ENCODE results near the gene AR. TPM values are rescaled to one million over a fixed set of nuclear protein-coding genes. Genes with fewer than 3 reads are reported as not detected.
A peak's percentile ranks its signal among the peaks of the same experiment; 100 is the strongest.

The AR gene
- total and polyA plus RNA-seq, 2 donors (not counting 3 experiments of a cell fraction or from before 2014, with no cell fraction given) = 9.3 to 16.0 TPM

DNA sequence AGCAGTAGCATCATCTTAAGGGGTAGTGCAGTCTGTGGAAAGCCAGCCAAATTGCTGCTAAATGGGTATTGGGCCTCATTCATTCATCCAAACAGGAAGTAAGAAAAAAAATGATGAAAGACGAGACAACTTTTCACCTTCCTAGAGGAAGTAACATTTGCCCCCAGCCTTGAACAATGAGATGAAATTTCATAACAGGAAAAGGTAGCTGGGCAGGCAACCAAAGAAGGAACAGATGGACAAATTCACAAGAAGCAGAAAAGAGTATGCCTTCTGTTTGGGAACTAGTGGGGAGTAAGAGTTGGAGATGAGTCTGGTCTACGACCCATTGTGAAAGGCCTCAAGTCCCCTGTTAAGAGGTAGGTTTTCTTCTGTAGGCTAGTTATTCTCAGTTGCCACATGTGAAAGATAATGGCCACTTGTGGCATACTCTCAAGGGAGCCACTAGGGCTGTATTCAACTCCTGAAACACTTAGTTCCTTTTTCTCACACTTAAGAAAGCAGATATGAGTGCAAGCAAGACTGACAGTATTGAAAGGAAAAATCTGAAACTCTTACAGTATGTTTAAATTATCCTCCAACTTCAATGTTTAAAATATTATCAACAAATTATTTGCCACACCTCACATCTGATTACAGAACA is 190.4 kb downstream of the AR start:
- Histone ChIP-seq H4K20me1 (replicated peaks; ENCODE audit: control insufficient read depth, extremely low read depth, insufficient read depth, low read length) (no peaks in the 10 kb centered on the region), H3K4me3 (replicated peaks in 1 of 3; ENCODE audit: insufficient read depth in 1 of 3, low read depth in 1 of 3, low read length in 3 of 3) (no peak overlapping the region), H3K9me3 (replicated peaks; ENCODE audit: control insufficient read depth, insufficient read depth, low read length) (no peaks in the 10 kb centered on the region), H3K9ac (replicated peaks; ENCODE audit: extremely low read depth, insufficient read depth, low read length) (no peak overlapping the region), H3K36me3 (ENCODE audit: control insufficient read depth in 2 of 2, extremely low read depth in 1 of 2, insufficient read depth in 2 of 2, low read length in 2 of 2) (no peaks in the 10 kb centered on the region), H2AFZ (ENCODE audit: low read depth, low read length) (no peak overlapping the region), H3K79me2 (ENCODE audit: control insufficient read depth, insufficient read depth, low read length) (no peaks in the 10 kb centered on the region), H3K27me3 (ENCODE audit: control insufficient read depth in 2 of 2, insufficient read depth in 2 of 2, low read length in 2 of 2) (no peaks in the 10 kb centered on the region), H3K9me1 (replicated peaks; ENCODE audit: control insufficient read depth, extremely low read depth, insufficient read depth, low read length) (no peaks in the 10 kb centered on the region), H3K4me2 (ENCODE audit: insufficient read depth, low read length) (no peak overlapping the region), H3K4me1 (ENCODE audit: control insufficient read depth, extremely low read depth, insufficient read depth, low read length) (peaks cover 13% of the 10 kb centered on the region), H3K27ac (ENCODE audit: insufficient read depth, low read depth, low read length) (no peak overlapping the region)
- DNase-seq (ENCODE audit: low read depth, low spot score) = peak; percentile 80
- CTCF ChIA-PET = no interaction called here
- no TSS peak for BruUV-seq (replicated peaks)
- peak; percentile 87 for FAIRE-seq
- POLR2A ChIA-PET = no interaction called here
- intact Hi-C loops (cut with micrococcal nuclease) = loop anchor here (5.0 to 10.0 kb wide), 2 partner anchors 187 to 391 kb away; no protein-coding TSS in a partner anchor
- TF ChIP-seq MYC (IDR thresholded peaks at IDR 0.05; ENCODE audit: low read depth, low read length) = no peak
- TF ChIP-seq JUN (IDR thresholded peaks at IDR 0.05; ENCODE audit: borderline replicate concordance, insufficient read depth, insufficient read length, low read depth) = no peak
- no peak for TF ChIP-seq POLR2AphosphoS5 (IDR thresholded peaks at IDR 0.05; ENCODE audit: insufficient read depth, low read depth, low read length)
- TF ChIP-seq, protein P1, sequence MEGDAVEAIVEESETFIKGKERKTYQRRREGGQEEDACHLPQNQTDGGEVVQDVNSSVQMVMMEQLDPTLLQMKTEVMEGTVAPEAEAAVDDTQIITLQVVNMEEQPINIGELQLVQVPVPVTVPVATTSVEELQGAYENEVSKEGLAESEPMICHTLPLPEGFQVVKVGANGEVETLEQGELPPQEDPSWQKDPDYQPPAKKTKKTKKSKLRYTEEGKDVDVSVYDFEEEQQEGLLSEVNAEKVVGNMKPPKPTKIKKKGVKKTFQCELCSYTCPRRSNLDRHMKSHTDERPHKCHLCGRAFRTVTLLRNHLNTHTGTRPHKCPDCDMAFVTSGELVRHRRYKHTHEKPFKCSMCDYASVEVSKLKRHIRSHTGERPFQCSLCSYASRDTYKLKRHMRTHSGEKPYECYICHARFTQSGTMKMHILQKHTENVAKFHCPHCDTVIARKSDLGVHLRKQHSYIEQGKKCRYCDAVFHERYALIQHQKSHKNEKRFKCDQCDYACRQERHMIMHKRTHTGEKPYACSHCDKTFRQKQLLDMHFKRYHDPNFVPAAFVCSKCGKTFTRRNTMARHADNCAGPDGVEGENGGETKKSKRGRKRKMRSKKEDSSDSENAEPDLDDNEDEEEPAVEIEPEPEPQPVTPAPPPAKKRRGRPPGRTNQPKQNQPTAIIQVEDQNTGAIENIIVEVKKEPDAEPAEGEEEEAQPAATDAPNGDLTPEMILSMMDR (IDR thresholded peaks at IDR 0.05; ENCODE audit: extremely low read depth in 1 of 2, insufficient read depth in 1 of 2, low read depth in 1 of 2, low read length in 2 of 2) = no peak
- no peak for TF ChIP-seq EZH2 (IDR thresholded peaks at IDR 0.05; ENCODE audit: borderline replicate concordance, low read depth, low read length, severe bottlenecking)
- no peak for TF ChIP-seq POLR2A (IDR thresholded peaks at IDR 0.05; ENCODE audit: low read depth, low read length)
- TF ChIP-seq MAX (IDR thresholded peaks at IDR 0.05; ENCODE audit: insufficient read depth, insufficient read length) = no peak
- dilution Hi-C loops (cut with MboI; ENCODE audit: extremely low pct_ligation_motif_present, low sequenced_read_pairs) = no loop called here
